ENCODE data around the gene NANOGP8. TPM values are rescaled to one million over a fixed set of nuclear protein-coding genes. Genes with fewer than 3 reads are reported as not detected.

The NANOGP8 gene
- total RNA-seq, 4 donors from 2014 or later, result 0.63 to 3.3 (median 0.71) TPM; not detected in 1

GRCh38 chr15:35101335-35101734 is 16.2 kb upstream of the NANOGP8 start:
- no peak for TF ChIP-seq EP300 (IDR thresholded peaks at IDR 0.05)
- no peak for TF ChIP-seq POLR2A (IDR thresholded peaks at IDR 0.05; ENCODE audit: low read depth)
- no peaks in the 10 kb centered on the region for H3K4me1 ChIP-seq
- no peaks in the 10 kb centered on the region for H3K27me3 ChIP-seq
- H3K27ac ChIP-seq (replicated peaks in 1 of 4), result no peak overlapping the region
- H3K9me3 ChIP-seq, result no peaks in the 10 kb centered on the region
- no peak for DNase-seq (ENCODE audit: extremely low spot score)
- no peak overlapping the region for H3K4me3 ChIP-seq
- intact Hi-C loops (cut with DNase I), result no loop called here
- H3K36me3 ChIP-seq, result no peaks in the 10 kb centered on the region

GRCh38 chr15:35098737-35099136 is 13.6 kb upstream of the NANOGP8 start:
- TF ChIP-seq POLR2AphosphoS5 (IDR thresholded peaks at IDR 0.05), result no peak
- TF ChIP-seq POLR2A (IDR thresholded peaks at IDR 0.05; ENCODE audit: low read depth), result no peak
- no peak for TF ChIP-seq CTCF (IDR thresholded peaks at IDR 0.05)
- TF ChIP-seq EP300 (IDR thresholded peaks at IDR 0.05), result no peak
- intact Hi-C loops (cut with DNase I), result no loop called here
- Histone ChIP-seq H3K4me3 (no peak overlapping the region), H3K27me3 (no peaks in the 10 kb centered on the region), H3K4me1 (peaks cover 0 to 10% (median 0%) of the 10 kb centered on the region in 4 donors), H3K36me3 (no peaks in the 10 kb centered on the region), H3K9me3 (no peaks in the 10 kb centered on the region), H3K27ac (replicated peaks in 1 of 4) (no peak overlapping the region)
- no peak for DNase-seq (ENCODE audit: extremely low spot score)

- Histone ChIP-seq H3K4me1 (peaks cover 0 to 12% (median 0%) of the 10 kb centered on the region in 4 donors), H3K27me3 (no peaks in the 10 kb centered on the region)
- intact Hi-C loops (cut with DNase I), result no loop called here
These were observed 10.8 kb upstream of the NANOGP8 start for GRCh38 chr15:35095941-35096340.

GRCh38 chr15:35092846-35093245 is 7.8 kb upstream of the NANOGP8 start:
- TF ChIP-seq EP300 (IDR thresholded peaks at IDR 0.05), result no peak
- no peak for TF ChIP-seq CTCF (IDR thresholded peaks at IDR 0.05)
- TF ChIP-seq POLR2A (IDR thresholded peaks at IDR 0.05; ENCODE audit: low read depth), result no peak
- TF ChIP-seq POLR2AphosphoS5 (IDR thresholded peaks at IDR 0.05), result no peak
- intact Hi-C loops (cut with DNase I), result no loop called here

More at GRCh38 chr15:35095941-35096340, 10.8 kb upstream of the NANOGP8 start:
- no peaks in the 10 kb centered on the region for H3K9me3 ChIP-seq
- no peaks in the 10 kb centered on the region for H3K36me3 ChIP-seq
- 80% methylated on average over 4 of the region's 4 CpGs for WGBS
- H3K4me3 ChIP-seq, result no peak overlapping the region
- H3K27ac ChIP-seq (replicated peaks in 1 of 4), result no peak overlapping the region
- no peak for DNase-seq (ENCODE audit: extremely low spot score)
- TF ChIP-seq EP300 (IDR thresholded peaks at IDR 0.05) (no peak), POLR2A (IDR thresholded peaks at IDR 0.05; ENCODE audit: low read depth) (no peak), CTCF (IDR thresholded peaks at IDR 0.05) (no peak), POLR2AphosphoS5 (IDR thresholded peaks at IDR 0.05) (no peak)

GRCh38 chr15:35092311-35092710 is 7.2 kb upstream of the NANOGP8 start:
- H3K27me3 ChIP-seq, result no peaks in the 10 kb centered on the region
- intact Hi-C loops (cut with DNase I), result no loop called here
- no peak overlapping the region for H3K27ac ChIP-seq (replicated peaks in 1 of 4)
- peaks cover 0 to 33% (median 14%) of the 10 kb centered on the region in 4 donors for H3K4me1 ChIP-seq
- no peak overlapping the region for H3K4me3 ChIP-seq
- no peaks in the 10 kb centered on the region for H3K9me3 ChIP-seq
- no peaks in the 10 kb centered on the region for H3K36me3 ChIP-seq
- TF ChIP-seq EP300 (IDR thresholded peaks at IDR 0.05) (no peak), POLR2A (IDR thresholded peaks at IDR 0.05; ENCODE audit: low read depth) (no peak), POLR2AphosphoS5 (IDR thresholded peaks at IDR 0.05) (no peak), CTCF (IDR thresholded peaks at IDR 0.05) (no peak)
- DNase-seq (ENCODE audit: extremely low spot score), result peak; percentile 80
- 91% methylated on average over 18 of the region's 18 CpGs for WGBS

More at GRCh38 chr15:35092846-35093245, 7.8 kb upstream of the NANOGP8 start:
- peak; percentile 50 for DNase-seq (ENCODE audit: extremely low spot score)
- H3K4me3 ChIP-seq, result no peak overlapping the region
- no peaks in the 10 kb centered on the region for H3K9me3 ChIP-seq
- no peak overlapping the region for H3K27ac ChIP-seq (replicated peaks in 1 of 4)
- 96% methylated on average over 33 of the region's 33 CpGs for WGBS
- H3K27me3 ChIP-seq, result no peaks in the 10 kb centered on the region
- H3K4me1 ChIP-seq, result peaks cover 0 to 33% (median 14%) of the 10 kb centered on the region in 4 donors
- no peaks in the 10 kb centered on the region for H3K36me3 ChIP-seq
